G401.6 (cell line): ENCODE results near the gene CDH23.

Experiments used
- FAIRE-seq: peaks from 2 replicates; lab custom pipeline; 2012; peaks lifted over from hg19 to GRCh38; lab: Jason Lieb, UNC

The CDH23 gene

DNA sequence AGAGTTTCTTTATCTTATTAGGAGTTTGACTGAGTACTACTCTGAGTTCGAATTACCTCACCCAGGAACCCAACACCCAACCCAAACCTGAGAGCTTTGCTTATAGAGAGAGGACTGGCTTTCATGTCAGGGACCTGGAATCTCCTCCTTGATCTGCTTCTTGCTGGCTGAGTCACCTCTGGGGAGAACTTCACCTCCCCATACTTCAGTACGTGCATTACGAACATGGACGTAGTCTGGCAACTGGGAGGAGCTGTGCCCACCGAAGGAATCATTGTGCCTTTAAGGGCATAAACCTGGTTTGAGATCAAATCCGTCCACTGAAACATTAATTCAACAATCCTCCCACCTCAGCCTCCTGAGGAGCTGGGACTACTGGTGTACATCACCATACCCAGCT lies 466.5 kb downstream of the CDH23 start:
- FAIRE-seq: no peak

GRCh38 chr10:71864911-71865361 lies 468.2 kb downstream of the CDH23 start:
- no peak for FAIRE-seq
